HepG2 (cell line): ENCODE measurements around the gene CRMP1. TPM values are rescaled to one million over a fixed set of nuclear protein-coding genes. Genes with fewer than 3 reads are reported as not detected.

Experiments
- ATAC-seq: fragments of 200-7000 bp; cut with Tn5 transposase; 3 replicates; pipeline ENCODE4 v1.9.1; 2020; ENCODE audit warnings: mild to moderate bottlenecking, moderate library complexity
- Bru-seq: library from RNA; stranded (reverse); fragments of 400-500 nt; gene quantifications from one replicate; lab custom pipeline; 2021; lab: Mats Ljungman, UMichigan
- BruChase-seq, 2 experiments: library from RNA; stranded (reverse); fragments of 400-500 nt; gene quantifications; one replicate each; lab custom pipeline; 2021; lab: Mats Ljungman, UMichigan
- BruUV-seq: library from RNA; stranded (reverse); fragments of 400-500 nt; replicated peaks from 2 replicates; lab custom pipeline; 2021; lab: Mats Ljungman, UMichigan
- CTCF ChIA-PET: fragments of 300-600 bp; formaldehyde crosslinking; extraction: SDS; loops from one replicate; lab custom pipeline; 2021; ENCODE audit warnings: low total read pairs, inconsistent platforms, low intra/inter-chr PET ratio; lab: Yijun Ruan, JAX
- POLR2A ChIA-PET: fragments of 350-600 bp; sonication (Branson Sonifier 250); formaldehyde crosslinking; loops from one replicate; lab custom pipeline; 2020; ENCODE audit warnings: antibody characterized with exemption, inconsistent platforms; lab: Yijun Ruan, JAX
- DNase-seq: peaks from one replicate; pipeline ENCODE4 v3.0.0-alpha.2; 2015; ENCODE audit warnings: low spot score
- FAIRE-seq: peaks from 3 replicates; lab custom pipeline; 2011; peaks lifted over from hg19 to GRCh38; lab: Jason Lieb, UNC
- H2AFZ ChIP-seq: one replicate; pipeline ENCODE4 v1.6.1; 2011; ENCODE audit warnings: low read length, inconsistent platforms
- H3K27ac ChIP-seq: fragments of 300-600 bp; 3 replicates; pipeline ENCODE4 v1.8.0; 2011; ENCODE audit warnings: mixed run types, mild to moderate bottlenecking, mixed read lengths, low read length, inconsistent platforms; ENCODE audit not compliant: insufficient read depth; ENCODE audit errors: extremely low read length
- H3K27me3 ChIP-seq, 2 experiments: fragments of 200-600 bp in 1 of 2; 2 replicates in 1 of 2; 3 replicates in 1 of 2; pipeline versions ENCODE4 v1.6.0 to v1.8.0; 2011; ENCODE audit warnings: low read length in 2 of 2, mild to moderate bottlenecking in 2 of 2, moderate library complexity in 2 of 2, inconsistent platforms in 1 of 2; ENCODE audit not compliant: insufficient read depth in 2 of 2, control insufficient read depth in 1 of 2
- H3K36me3 ChIP-seq, 2 experiments: fragments of 200-600 bp in 1 of 2; replicated peaks in 1 of 2; 2 replicates in 1 of 2; 3 replicates in 1 of 2; pipeline versions ENCODE4 v1.5.1 to v1.8.0; 2011; ENCODE audit warnings: low read length in 2 of 2, inconsistent platforms in 1 of 2; ENCODE audit not compliant: insufficient read depth in 2 of 2, control insufficient read depth in 1 of 2
- H3K4me1 ChIP-seq: 2 replicates; pipeline ENCODE4 v1.5.1; 2012; ENCODE audit warnings: low read length, inconsistent platforms; ENCODE audit not compliant: insufficient read depth
- H3K4me2 ChIP-seq: 2 replicates; pipeline ENCODE4 v1.6.0; 2011; ENCODE audit warnings: low read depth, low read length, inconsistent platforms
- H3K4me3 ChIP-seq, 3 experiments: fragments of 200-600 bp in 1 of 3; sonication (generic), shearing (Covaris generic) in 1 of 3; replicated peaks in 1 of 3; 2 replicates each; pipeline ENCODE4 v1.5.1; 2011 to 2016; ENCODE audit warnings: low read length in 3 of 3, inconsistent platforms in 2 of 3, low read depth in 2 of 3, mild to moderate bottlenecking in 2 of 3, control low read depth in 1 of 3, mixed read lengths in 1 of 3; ENCODE audit not compliant: insufficient read depth in 1 of 3
- H3K79me2 ChIP-seq: one replicate; pipeline ENCODE4 v1.6.1; 2011; ENCODE audit warnings: low read length, inconsistent platforms; ENCODE audit not compliant: insufficient read depth
- H3K9ac ChIP-seq: 2 replicates; pipeline ENCODE4 v1.6.0; 2011; ENCODE audit warnings: mild to moderate bottlenecking, low read depth, low read length, inconsistent platforms; ENCODE audit not compliant: insufficient read depth
- H3K9me3 ChIP-seq: 2 replicates; pipeline ENCODE4 v1.5.1; 2012; ENCODE audit warnings: mild to moderate bottlenecking, low read length
- H4K20me1 ChIP-seq: 2 replicates; pipeline ENCODE4 v1.6.0; 2011; ENCODE audit warnings: inconsistent platforms, mild to moderate bottlenecking, low read length, moderate library complexity; ENCODE audit not compliant: insufficient read depth
- ASH2L ChIP-seq: fragments of 300-600, 200-600 bp; sonication (generic); IDR thresholded peaks from 2 replicates; pipeline ENCODE4 v1.7.0; 2017; ENCODE audit warnings: low read depth, mild to moderate bottlenecking, moderate library complexity, mixed read lengths, low read length; ENCODE audit not compliant: insufficient read length
- DNMT1 ChIP-seq: sonication (generic); formaldehyde crosslinking; IDR thresholded peaks from 2 replicates; pipeline ENCODE4 v1.5.1; 2020; ENCODE audit warnings: mild to moderate bottlenecking, missing genetic modification reagents
- FOSL2 ChIP-seq: sonication (generic); formaldehyde crosslinking; IDR thresholded peaks from 2 replicates; pipeline ENCODE4 v1.4.0; 2020; ENCODE audit warnings: missing genetic modification reagents
- FOXA1 ChIP-seq, 2 experiments: fragments of 450-650 bp in 1 of 2; sonication (generic) in 1 of 2; formaldehyde crosslinking in 1 of 2; IDR thresholded peaks; 2 replicates each; pipeline versions ENCODE4 v1.4.0 to v1.6.1; 2016 to 2020; ENCODE audit warnings: missing genetic modification reagents in 1 of 2
- SATB2 ChIP-seq: sonication (generic); formaldehyde crosslinking; IDR thresholded peaks from 2 replicates; pipeline ENCODE4 v1.5.0; 2020; ENCODE audit warnings: missing genetic modification reagents
- SMC3 ChIP-seq: IDR thresholded peaks from 2 replicates; pipeline ENCODE4 v1.6.1; 2011; ENCODE audit warnings: low read length, improper control_type of control experiment
- ZNF3 ChIP-seq: IDR thresholded peaks from 2 replicates; pipeline ENCODE4 v1.7.0; 2017; ENCODE audit warnings: inconsistent platforms
- ZNF678 ChIP-seq: sonication (generic); formaldehyde crosslinking; IDR thresholded peaks from 2 replicates; pipeline ENCODE4 v1.4.0; 2020; ENCODE audit warnings: mild to moderate bottlenecking, missing genetic modification reagents
- ZNF724P ChIP-seq: sonication (generic); formaldehyde crosslinking; IDR thresholded peaks from 2 replicates; pipeline ENCODE4 v1.8.0; 2022; ENCODE audit warnings: missing genetic modification reagents, borderline replicate concordance
- ZSCAN25 ChIP-seq: sonication (generic); formaldehyde crosslinking; IDR thresholded peaks from 2 replicates; pipeline ENCODE4 v1.8.0; 2022; ENCODE audit warnings: mild to moderate bottlenecking, missing genetic modification reagents
- WGBS: methylation state at CpG from one replicate; pipeline ENCODE4 v1.1.6; 2017; ENCODE audit warnings: low lambda C conversion rate; 5-methylcytosine and 5-hydroxymethylcytosine counted together
- in situ Hi-C: cut with HindIII; loops from 2 replicates; pipeline ENCODE4 v1.10.0; 2017; ENCODE audit warnings: low pct_unique_long_range_greater_than_20kb; ENCODE audit not compliant: extremely low pct_ligation_motif_present
- intact Hi-C: fragments of 100-400 bp; cut with micrococcal nuclease; formaldehyde crosslinking; loops from one replicate; pipeline ENCODE4 v1.10.0; 2022; ENCODE audit not compliant: unreplicated experiment
- long read RNA-seq, 2 experiments: library from RNA in 1 of 2; library from polyadenylated mRNA in 1 of 2; stranded (forward) in 1 of 2; unstranded in 1 of 2; transcript quantifications; one replicate each; pipeline ENCODE4 v2.0.0, GENCODE V29; 2019 to 2022
- polyA minus RNA-seq, 3 experiments: library from RNA; depleted of rRNA, polyadenylated mRNA; stranded (reverse); fragments of >200 nt; gene quantifications; 2 replicates each; pipeline ENCODE4 v1.2.3, GENCODE V29; 2011; ENCODE audit warnings: low replicate concordance in 1 of 3
- polyA plus RNA-seq, 8 experiments: library from polyadenylated mRNA; depleted of rRNA in 3 of 8; stranded (reverse) in 7 of 8; unstranded in 1 of 8; fragments of >200 nt; fragmentation: Illumina TruSeq in 4 of 8; extraction: Trizol in 4 of 8; gene quantifications; 2 replicates each; pipeline versions ENCODE4 v1.2.1 to v1.2.3, GENCODE V29; 2011 to 2016; ENCODE audit warnings: low read depth in 4 of 8, missing spikeins in 1 of 8, mixed read lengths in 1 of 8; ENCODE audit not compliant: insufficient read depth in 1 of 8
- total RNA-seq, 5 experiments: library from RNA; depleted of rRNA; stranded (reverse); fragments of >200 nt; fragmentation: Illumina TruSeq; extraction: Trizol; gene quantifications; 2 replicates each; pipeline ENCODE4 v1.2.3, GENCODE V29; 2016; ENCODE audit warnings: low read depth in 1 of 5
- TF ChIP-seq, protein P1 (sequence below): sonication (generic); formaldehyde crosslinking; IDR thresholded peaks from 2 replicates; pipeline ENCODE4; 2020; ENCODE audit warnings: missing genetic modification reagents, mild to moderate bottlenecking, borderline replicate concordance
- TF ChIP-seq, protein P2 (sequence below): sonication (generic); formaldehyde crosslinking; IDR thresholded peaks from 2 replicates; pipeline ENCODE4 v1.4.0; 2020; ENCODE audit warnings: missing genetic modification reagents, borderline replicate concordance

CRMP1 gene
- not detected in 2 replicates for total RNA-seq (2016; rRNA removed; fragmentation: Illumina TruSeq; extraction: Trizol)
- total RNA-seq (2016; cell fraction: cytosol; rRNA removed; fragmentation: Illumina TruSeq; extraction: Trizol; ENCODE audit: low read depth): not detected in 2 replicates
- total RNA-seq (2016; cell fraction: insoluble cytoplasmic fraction; rRNA removed; fragmentation: Illumina TruSeq; extraction: Trizol): not detected in 2 replicates
- not detected in 2 replicates for total RNA-seq (2016; cell fraction: membrane; rRNA removed; fragmentation: Illumina TruSeq; extraction: Trizol)
- not detected in 2 replicates for total RNA-seq (2016; cell fraction: nucleus; rRNA removed; fragmentation: Illumina TruSeq; extraction: Trizol)
- not detected in 2 replicates for polyA plus RNA-seq (2011; rRNA removed)
- not detected in 2 replicates for polyA plus RNA-seq (2011; cell fraction: cytosol; rRNA removed)
- polyA plus RNA-seq (2011; cell fraction: nucleus; rRNA removed): not detected in 2 replicates
- 1.7 and 1.9 TPM in 2 replicates for polyA plus RNA-seq (2012)
- polyA plus RNA-seq (2016; cell fraction: cytosol; fragmentation: Illumina TruSeq; extraction: Trizol; ENCODE audit: low read depth): not detected in 2 replicates
- not detected in 2 replicates for polyA plus RNA-seq (2016; cell fraction: insoluble cytoplasmic fraction; fragmentation: Illumina TruSeq; extraction: Trizol; ENCODE audit: low read depth)
- not detected in 2 replicates for polyA plus RNA-seq (2016; cell fraction: membrane; fragmentation: Illumina TruSeq; extraction: Trizol; ENCODE audit: low read depth)
- not detected in 2 replicates for polyA plus RNA-seq (2016; cell fraction: nucleus; fragmentation: Illumina TruSeq; extraction: Trizol; ENCODE audit: insufficient read depth, low read depth)
- not detected in 2 replicates for polyA minus RNA-seq (2011; rRNA and poly(A)+ RNA removed; ENCODE audit: low replicate concordance)
- polyA minus RNA-seq (2011; cell fraction: cytosol; rRNA and poly(A)+ RNA removed): not detected in 2 replicates
- polyA minus RNA-seq (2011; cell fraction: nucleus; rRNA and poly(A)+ RNA removed): not detected in 2 replicates
- Bru-seq, nascent RNA: percentile 2 among the genes with signal in this experiment
- percentile 2 among the genes with signal in this experiment for BruChase-seq, experiment 1, labeled RNA remaining after a 6-hour chase
- BruChase-seq, experiment 2, labeled RNA remaining after a 2-hour chase: not detected
- long read RNA-seq, experiment 1, partial matches to known transcripts: 0 of 1 reads
- long read RNA-seq, experiment 1, other reads (novel, unspliced or antisense): 1 of 1 reads
- long read RNA-seq, experiment 2: 0 reads

DNA sequence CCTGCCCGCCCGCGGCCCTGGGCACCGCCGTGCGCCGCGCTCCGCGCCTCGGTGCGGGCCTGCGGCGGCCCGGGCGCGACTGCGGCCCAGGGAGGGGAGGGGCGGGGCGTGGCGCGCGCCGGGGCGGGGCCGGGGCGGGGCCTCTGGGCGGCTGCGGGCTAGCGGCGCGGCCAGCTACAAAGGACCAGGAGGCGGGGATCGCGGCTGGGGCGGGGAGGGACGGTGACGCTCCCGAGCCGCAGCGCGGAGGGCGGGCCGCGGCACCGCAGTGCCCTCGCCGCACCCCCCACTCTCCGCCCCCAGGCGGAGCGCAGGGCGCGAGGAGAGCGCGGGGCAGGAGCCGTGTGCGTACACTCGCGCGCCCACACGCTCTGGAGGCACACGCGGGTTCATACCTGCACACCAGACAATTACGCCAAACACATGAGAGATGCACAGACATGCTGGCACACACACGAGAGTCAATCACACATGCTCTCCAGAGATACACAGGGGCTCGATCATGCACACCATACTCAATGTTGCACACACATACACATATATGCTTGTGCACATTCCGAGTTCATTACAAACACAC lies at the start of gene CRMP1:
Gene CRMP1 (minus strand): TSS at position 83 of the 577 bp plus-strand sequence. CDS start 117 bp downstream, outside the sequence.
- CTCF ChIA-PET: no interaction called here
- FAIRE-seq: no peak
- DNase-seq: no peak
- ATAC-seq: no peak
- POLR2A ChIA-PET: no interaction called here
- Histone ChIP-seq H3K9ac (no peak within 1 kb of the TSS), H3K79me2 (no peaks in the 10 kb centered on the region), H2AFZ (no peak within 1 kb of the TSS), H3K36me3 (no peaks in the 10 kb centered on the region), H3K27ac (no peak within 1 kb of the TSS), H4K20me1 (peaks cover 4% of the 10 kb centered on the region; the same call in 1 of the 2 replicates), H3K4me3 (no peak within 1 kb of the TSS), H3K27me3 (peaks cover 2 to 17% of the 10 kb centered on the region in 2 experiments; a peak in 2 of 5 replicates), H3K4me1 (no peaks in the 10 kb centered on the region), H3K4me2 (no peak within 1 kb of the TSS), H3K9me3 (no peaks in the 10 kb centered on the region)
- 83% methylated on average over 37 of the region's 67 CpGs for WGBS
- in situ Hi-C loops (no loop called here), intact Hi-C loops (no loop called here)
- BruUV-seq: no TSS peak
- TF ChIP-seq ZNF678 (CRISPR knock-in tag): no peak
- no peak for TF ChIP-seq FOXA1 (IDR thresholded peaks at IDR 0.05)
- TF ChIP-seq FOXA1 (CRISPR knock-in tag; IDR thresholded peaks at IDR 0.05): no peak
- no peak for TF ChIP-seq ZNF724P
- no peak for TF ChIP-seq ZNF3 (CRISPR knock-in tag)
- TF ChIP-seq, protein P1, sequence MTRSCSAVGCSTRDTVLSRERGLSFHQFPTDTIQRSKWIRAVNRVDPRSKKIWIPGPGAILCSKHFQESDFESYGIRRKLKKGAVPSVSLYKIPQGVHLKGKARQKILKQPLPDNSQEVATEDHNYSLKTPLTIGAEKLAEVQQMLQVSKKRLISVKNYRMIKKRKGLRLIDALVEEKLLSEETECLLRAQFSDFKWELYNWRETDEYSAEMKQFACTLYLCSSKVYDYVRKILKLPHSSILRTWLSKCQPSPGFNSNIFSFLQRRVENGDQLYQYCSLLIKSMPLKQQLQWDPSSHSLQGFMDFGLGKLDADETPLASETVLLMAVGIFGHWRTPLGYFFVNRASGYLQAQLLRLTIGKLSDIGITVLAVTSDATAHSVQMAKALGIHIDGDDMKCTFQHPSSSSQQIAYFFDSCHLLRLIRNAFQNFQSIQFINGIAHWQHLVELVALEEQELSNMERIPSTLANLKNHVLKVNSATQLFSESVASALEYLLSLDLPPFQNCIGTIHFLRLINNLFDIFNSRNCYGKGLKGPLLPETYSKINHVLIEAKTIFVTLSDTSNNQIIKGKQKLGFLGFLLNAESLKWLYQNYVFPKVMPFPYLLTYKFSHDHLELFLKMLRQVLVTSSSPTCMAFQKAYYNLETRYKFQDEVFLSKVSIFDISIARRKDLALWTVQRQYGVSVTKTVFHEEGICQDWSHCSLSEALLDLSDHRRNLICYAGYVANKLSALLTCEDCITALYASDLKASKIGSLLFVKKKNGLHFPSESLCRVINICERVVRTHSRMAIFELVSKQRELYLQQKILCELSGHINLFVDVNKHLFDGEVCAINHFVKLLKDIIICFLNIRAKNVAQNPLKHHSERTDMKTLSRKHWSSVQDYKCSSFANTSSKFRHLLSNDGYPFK (CRISPR knock-in tag): no peak
- no peak for TF ChIP-seq SMC3
- no peak for TF ChIP-seq ASH2L
- TF ChIP-seq FOSL2 (CRISPR knock-in tag): no peak
- no peak for TF ChIP-seq DNMT1
- no peak for TF ChIP-seq ZSCAN25 (CRISPR knock-in tag)
- no peak for TF ChIP-seq SATB2 (CRISPR knock-in tag)
- TF ChIP-seq, protein P2, sequence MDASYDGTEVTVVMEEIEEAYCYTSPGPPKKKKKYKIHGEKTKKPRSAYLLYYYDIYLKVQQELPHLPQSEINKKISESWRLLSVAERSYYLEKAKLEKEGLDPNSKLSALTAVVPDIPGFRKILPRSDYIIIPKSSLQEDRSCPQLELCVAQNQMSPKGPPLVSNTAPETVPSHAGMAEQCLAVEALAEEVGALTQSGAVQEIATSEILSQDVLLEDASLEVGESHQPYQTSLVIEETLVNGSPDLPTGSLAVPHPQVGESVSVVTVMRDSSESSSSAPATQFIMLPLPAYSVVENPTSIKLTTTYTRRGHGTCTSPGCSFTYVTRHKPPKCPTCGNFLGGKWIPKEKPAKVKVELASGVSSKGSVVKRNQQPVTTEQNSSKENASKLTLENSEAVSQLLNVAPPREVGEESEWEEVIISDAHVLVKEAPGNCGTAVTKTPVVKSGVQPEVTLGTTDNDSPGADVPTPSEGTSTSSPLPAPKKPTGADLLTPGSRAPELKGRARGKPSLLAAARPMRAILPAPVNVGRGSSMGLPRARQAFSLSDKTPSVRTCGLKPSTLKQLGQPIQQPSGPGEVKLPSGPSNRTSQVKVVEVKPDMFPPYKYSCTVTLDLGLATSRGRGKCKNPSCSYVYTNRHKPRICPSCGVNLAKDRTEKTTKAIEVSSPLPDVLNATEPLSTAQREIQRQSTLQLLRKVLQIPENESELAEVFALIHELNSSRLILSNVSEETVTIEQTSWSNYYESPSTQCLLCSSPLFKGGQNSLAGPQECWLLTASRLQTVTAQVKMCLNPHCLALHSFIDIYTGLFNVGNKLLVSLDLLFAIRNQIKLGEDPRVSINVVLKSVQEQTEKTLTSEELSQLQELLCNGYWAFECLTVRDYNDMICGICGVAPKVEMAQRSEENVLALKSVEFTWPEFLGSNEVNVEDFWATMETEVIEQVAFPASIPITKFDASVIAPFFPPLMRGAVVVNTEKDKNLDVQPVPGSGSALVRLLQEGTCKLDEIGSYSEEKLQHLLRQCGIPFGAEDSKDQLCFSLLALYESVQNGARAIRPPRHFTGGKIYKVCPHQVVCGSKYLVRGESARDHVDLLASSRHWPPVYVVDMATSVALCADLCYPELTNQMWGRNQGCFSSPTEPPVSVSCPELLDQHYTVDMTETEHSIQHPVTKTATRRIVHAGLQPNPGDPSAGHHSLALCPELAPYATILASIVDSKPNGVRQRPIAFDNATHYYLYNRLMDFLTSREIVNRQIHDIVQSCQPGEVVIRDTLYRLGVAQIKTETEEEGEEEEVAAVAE (CRISPR knock-in tag): no peak
